Stimulated activated naive CD8-positive, alpha-beta T cell treated with anti-CD3 and anti-CD28 coated beads, Interleukin-15, Interleukin-2, amounts not matched to agents 100 U/mL and 50 U/mL, for 24 hours (primary cell): ENCODE measurements around the gene TAPBPL.

Experiments used
- ATAC-seq: fragments of 150-1000 bp; cut with Tn5 transposase; one replicate; pipeline ENCODE4 v1.10.0; 2021
- DNase-seq: peaks from one replicate; pipeline ENCODE4 v3.0.0; 2021

Gene TAPBPL

DNA sequence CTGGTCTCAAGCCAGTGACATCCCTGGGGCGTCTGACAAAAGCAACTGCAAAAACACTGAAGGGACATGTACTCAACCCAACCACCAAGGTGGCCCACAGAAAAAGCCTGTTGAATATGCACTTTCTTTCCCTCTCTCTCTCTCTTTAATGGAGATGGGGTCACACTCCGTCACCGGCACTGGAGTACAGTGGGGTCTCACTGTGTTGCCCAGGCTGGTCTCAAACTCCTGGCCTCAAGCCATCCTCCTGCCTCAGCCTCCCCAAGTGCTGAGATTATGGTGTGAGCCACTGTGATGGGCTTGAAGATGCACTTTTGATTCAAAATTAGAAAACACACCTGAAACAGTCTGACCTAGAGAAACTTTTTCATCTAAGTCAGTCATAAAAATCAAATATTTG lies 14.3 kb upstream of the TAPBPL start:
- DNase-seq (peak; percentile 8), ATAC-seq (no peak)

DNA sequence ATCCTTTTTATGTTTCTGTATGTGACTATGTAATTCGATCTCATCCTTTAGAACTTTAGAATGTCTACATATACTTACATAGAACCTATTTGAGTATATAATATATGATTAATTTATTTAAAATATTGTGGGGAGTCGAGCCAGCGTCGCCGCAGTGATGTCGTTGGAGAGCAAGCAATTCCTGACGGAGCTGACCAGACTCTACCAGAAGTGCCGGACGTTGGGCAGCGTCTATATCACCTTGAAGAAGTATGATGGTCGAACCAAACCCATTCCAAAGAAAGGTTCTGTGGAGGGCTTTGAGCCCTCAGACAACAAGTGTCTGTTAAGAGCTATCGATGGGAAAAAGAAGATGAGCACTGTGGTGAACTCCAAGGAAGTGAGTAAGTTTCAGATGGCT lies 13.5 kb upstream of the TAPBPL start:
- no peak for ATAC-seq
- peak; percentile 12 for DNase-seq

DNA sequence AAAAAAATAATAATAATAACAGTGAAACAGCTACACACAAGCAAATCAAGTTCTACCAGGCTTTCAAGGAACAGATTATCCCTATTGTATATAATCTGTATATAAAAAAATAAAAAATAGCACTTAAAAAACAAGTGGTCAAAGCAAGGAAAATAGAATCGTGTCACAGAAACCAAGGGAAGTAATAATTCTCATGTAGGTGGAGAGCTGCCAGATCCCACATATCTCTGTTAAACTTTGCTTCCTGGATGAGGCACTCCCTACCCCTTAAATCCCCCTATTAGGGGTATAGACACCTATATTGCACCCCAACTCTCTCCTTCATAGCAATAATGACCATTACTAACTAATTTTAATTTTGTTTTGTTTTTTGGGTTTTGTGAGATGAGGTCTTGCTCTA lies 11.5 kb upstream of the TAPBPL start:
- DNase-seq (no peak), ATAC-seq (no peak)

DNA sequence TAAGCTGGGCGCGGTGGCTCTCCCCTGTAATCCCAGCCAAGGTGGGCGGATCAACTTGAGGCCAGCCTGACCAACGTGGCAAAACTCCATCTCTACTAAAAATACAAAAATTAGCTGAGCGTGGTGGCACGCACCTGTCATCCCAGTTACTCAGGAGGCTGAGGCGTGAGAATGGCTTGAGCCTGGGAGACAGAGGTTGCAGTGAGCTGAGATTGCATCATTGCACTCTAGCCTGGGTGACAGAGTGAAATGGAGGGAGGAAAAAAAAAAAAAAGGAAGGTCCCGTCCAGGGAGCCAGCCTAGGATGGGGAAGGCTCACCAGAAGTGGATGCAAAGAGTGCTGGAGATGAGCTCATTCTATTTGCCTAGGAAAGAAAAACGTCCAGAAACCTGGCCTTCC lies 9.0 kb upstream of the TAPBPL start:
- DNase-seq, result no peak
- no peak for ATAC-seq

- ATAC-seq (peak; percentile 76), DNase-seq (peak; percentile 72)
Measured at GRCh38 chr12:6443361-6443983, 8.4 kb upstream of the TAPBPL start.

- peak; percentile 31 for ATAC-seq
Measured at GRCh38 chr12:6444031-6444430, 7.8 kb upstream of the TAPBPL start.

DNA sequence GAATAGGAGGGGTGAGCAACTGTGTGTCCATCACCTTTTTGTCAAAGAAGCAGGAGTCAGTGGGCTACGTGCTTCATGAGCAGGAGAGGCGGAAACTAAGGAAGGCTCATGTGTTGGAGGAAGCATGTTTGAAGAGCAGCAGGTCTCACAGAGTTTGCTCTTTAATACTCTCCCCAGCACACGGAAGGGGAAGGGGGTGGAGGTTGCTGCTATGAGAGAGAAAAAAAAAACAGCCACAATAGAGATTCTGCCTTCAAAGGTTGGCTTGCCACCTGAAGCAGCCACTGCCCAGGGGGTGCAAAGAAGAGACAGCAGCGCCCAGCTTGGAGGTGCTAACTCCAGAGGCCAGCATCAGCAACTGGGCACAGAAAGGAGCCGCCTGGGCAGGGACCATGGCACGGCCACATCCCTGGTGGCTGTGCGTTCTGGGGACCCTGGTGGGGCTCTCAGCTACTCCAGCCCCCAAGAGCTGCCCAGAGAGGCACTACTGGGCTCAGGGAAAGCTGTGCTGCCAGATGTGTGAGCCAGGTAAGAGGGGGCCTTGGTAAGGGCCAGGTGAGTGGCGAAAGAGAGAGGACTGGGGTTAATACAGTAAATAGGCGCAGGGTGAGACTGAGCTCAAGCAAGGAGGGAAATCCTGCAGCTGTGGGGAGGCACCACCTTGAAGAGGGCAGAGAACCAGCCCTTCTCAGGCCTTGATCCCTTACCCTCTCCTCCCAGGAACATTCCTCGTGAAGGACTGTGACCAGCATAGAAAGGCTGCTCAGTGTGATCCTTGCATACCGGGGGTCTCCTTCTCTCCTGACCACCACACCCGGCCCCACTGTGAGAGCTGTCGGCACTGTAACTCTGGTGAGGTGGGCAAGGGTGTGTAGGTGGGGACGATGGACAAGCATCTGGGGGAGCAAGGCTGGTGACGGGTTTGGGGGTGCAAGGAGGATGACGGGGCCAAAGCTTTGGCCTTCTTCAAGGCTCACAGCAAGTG lies 6.8 kb upstream of the TAPBPL start, which contains the start of gene CD27:
Gene CD27, plus strand, starts transcription at position 252 of the 985 bp plus-strand sequence. Its CDS starts 141 bp downstream, at position 393.
- ATAC-seq (peak; percentile 5), DNase-seq (peak; percentile 51)

More at GRCh38 chr12:6444031-6444430, 7.8 kb upstream of the TAPBPL start:
- DNase-seq, result no peak

- ATAC-seq (no peak), DNase-seq (peak; percentile 31)
Measured at GRCh38 chr12:6450091-6450868, 1.6 kb upstream of the TAPBPL start.

- peak; percentile 20 for ATAC-seq
- peak; percentile 74 for DNase-seq
Measured at GRCh38 chr12:6450869-6451347, 934 bp upstream of the TAPBPL start.

GRCh38 chr12:6452245-6452943 lies 552 bp downstream of the TAPBPL start:
- DNase-seq (peak; percentile 54), ATAC-seq (no peak)

GRCh38 chr12:6452944-6453630 lies 1.2 kb downstream of the TAPBPL start:
- DNase-seq (peak; percentile 60), ATAC-seq (no peak)

- DNase-seq, result no peak
Measured at GRCh38 chr12:6457220-6457945, 5.5 kb downstream of the TAPBPL start.

GRCh38 chr12:6458281-6459003 lies 6.6 kb downstream of the TAPBPL start:
- ATAC-seq (no peak), DNase-seq (no peak)

More at GRCh38 chr12:6457220-6457945, 5.5 kb downstream of the TAPBPL start:
- no peak for ATAC-seq

DNA sequence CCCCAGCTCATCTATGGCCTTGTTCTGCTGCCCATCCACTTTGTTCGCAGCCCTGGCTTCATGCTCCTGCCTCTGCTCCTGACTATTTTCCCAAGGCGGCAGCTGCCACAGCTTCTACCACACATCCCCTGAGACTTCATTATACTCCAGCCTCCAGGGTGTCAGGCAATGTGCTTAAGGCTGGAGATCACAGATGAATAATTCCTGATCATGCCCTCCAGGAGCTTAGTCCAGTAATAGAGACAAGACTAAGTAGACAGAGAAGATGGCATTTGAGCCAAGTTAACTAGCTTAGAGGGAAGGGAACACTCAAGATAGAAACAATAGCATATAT lies 7.1 kb downstream of the TAPBPL start:
- no peak for DNase-seq
- ATAC-seq, result no peak

DNA sequence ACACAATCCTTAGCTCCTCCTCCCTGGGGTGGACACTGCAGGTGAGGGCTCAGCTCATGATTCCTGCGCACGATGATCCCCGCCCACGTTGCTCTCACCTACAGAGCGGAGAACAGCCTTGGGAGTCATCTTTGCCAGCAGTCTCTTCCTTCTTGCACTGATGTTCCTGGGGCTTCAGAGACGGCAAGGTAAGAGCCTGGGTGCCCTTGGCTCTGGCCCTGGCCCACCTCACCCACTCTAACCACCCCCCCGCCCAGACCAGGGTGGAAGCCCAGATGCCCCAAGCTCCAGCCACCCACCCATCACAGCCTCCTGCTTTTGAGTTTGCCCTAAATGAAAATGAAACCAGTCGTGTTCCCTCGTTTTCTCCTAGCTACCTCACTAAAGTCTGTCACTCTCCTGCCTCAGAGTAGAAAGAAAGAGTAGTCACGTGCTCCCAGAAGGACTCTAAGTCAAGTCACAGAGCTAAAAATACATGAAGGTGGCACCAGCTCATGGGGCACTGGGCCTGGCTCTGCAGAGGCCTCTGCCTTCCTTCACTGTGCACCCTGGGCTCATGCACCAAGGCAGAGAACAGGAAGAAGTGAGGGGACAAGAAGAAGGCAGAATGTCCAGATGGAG lies 9.0 kb downstream of the TAPBPL start:
- no peak for DNase-seq
- peak; percentile 17 for ATAC-seq

GRCh38 chr12:6461401-6462233 lies 9.8 kb downstream of the TAPBPL start:
- ATAC-seq, result peak; percentile 89
- DNase-seq, result peak; percentile 87

GRCh38 chr12:6462234-6462995 lies 10.6 kb downstream of the TAPBPL start:
- peak; percentile 59 for DNase-seq

More at GRCh38 chr12:6462234-6462995, 10.6 kb downstream of the TAPBPL start:
- peak; percentile 60 for ATAC-seq
